ENCODE results near the gene PTGER2.

PTGER2 gene, protein sequence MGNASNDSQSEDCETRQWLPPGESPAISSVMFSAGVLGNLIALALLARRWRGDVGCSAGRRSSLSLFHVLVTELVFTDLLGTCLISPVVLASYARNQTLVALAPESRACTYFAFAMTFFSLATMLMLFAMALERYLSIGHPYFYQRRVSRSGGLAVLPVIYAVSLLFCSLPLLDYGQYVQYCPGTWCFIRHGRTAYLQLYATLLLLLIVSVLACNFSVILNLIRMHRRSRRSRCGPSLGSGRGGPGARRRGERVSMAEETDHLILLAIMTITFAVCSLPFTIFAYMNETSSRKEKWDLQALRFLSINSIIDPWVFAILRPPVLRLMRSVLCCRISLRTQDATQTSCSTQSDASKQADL

DNA sequence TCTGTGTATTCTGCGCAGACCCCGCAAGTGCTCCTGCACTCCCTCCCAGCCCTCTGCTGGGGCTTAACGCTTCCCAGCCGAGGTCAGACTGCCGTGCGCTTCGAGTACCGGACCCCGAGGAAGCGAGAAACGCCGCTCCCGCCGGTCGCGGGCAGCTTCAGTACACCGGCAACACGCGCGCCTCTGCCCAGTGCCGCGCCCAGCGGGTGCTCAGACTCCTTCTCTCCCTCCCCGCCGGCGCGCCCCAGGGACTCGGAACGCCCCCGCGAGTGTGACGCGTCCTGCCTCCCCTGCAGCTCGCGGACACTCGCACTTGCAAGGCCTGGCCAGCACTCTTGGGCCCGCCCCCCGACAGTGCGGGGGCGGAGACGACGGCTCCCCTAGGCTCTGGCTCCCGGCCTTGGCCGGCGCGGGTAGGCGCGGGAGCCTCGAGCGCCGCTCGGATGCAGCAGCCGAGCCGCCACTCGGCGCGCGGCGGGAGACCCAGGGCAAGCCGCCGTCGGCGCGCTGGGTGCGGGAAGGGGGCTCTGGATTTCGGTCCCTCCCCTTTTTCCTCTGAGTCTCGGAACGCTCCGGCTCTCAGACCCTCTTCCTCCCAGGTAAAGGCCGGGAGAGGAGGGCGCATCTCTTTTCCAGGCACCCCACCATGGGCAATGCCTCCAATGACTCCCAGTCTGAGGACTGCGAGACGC, at the start of gene PTGER2:
PTGER2 (plus strand) TSS at position 410 of the 692 bp plus-strand sequence; CDS start at position 647, 237 bp downstream.
- peak; percentile 19 for DNase-seq

DNA sequence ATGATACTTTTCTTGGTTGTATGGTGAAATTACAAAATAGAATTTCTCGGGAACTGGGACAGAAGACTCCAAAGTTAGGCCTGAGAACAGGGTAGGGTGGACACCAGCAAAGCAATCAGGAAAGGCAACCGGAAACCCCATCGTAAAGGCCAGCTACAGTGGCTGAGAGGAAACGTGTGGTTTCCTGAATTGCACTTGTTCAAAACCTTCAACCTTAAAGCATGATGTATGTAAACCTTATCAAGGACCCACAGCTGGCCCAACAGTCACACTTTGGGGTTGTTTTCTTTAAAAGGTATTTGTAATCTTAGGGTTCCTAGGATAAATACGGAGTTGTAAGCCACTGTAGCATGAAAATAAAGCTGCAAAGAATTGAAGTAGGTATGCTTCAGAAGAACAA, 48.9 kb upstream of the PTGER2 start:
- no peak for DNase-seq

DNA sequence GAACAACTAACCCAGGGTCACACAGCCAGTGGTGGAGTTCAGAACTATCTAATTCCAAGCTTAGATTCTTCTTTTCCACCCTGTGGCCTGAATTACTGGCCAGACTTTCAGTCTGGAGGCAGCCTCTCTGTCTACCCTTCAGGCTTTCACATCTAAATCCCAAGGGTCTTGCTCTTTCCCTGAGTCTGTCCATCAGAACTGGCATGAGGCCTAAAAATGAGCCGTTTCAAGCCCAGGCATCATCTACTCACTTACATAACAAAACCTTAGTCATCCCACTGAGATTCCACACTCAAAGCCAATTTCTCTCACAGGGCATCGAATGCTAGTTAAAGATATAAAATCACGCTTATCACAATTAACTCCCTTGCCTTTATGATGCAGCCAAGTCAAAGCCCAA, 47.9 kb upstream of the PTGER2 start:
- no peak for DNase-seq

DNA sequence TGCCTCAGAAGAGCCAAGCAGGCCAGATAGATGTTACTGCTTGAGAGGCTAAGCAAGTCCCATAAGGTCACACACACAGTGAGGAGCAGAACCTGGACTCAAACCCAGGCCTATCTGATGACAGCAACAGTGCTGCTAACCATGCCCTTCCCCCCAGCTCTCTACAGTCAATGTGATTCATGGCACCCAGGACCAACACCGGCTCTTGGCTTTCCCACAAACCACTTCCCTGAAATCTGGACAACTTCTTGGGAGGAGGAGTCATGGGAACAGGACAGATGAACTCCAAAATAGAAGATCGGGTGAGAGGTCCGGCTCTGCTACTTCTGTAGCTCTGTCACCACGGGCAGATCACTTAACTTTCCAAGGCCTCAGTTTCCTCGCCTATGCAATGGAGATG, 47.3 kb upstream of the PTGER2 start:
- no peak for DNase-seq

DNA sequence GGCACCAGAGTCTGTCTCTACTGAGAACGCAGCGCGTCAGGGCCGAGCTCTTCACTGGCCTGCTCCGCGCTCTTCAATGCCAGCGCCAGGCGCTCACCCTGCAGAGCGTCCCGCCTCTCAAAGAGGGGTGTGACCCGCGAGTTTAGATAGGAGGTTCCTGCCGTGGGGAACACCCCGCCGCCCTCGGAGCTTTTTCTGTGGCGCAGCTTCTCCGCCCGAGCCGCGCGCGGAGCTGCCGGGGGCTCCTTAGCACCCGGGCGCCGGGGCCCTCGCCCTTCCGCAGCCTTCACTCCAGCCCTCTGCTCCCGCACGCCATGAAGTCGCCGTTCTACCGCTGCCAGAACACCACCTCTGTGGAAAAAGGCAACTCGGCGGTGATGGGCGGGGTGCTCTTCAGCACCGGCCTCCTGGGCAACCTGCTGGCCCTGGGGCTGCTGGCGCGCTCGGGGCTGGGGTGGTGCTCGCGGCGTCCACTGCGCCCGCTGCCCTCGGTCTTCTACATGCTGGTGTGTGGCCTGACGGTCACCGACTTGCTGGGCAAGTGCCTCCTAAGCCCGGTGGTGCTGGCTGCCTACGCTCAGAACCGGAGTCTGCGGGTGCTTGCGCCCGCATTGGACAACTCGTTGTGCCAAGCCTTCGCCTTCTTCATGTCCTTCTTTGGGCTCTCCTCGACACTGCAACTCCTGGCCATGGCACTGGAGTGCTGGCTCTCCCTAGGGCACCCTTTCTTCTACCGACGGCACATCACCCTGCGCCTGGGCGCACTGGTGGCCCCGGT, 46.4 kb upstream of the PTGER2 start, which contains the start of gene PTGDR:
PTGDR (plus strand) TSS at position 198 of the 778 bp plus-strand sequence; CDS start at position 315, 117 bp downstream.
- no peak for DNase-seq

DNA sequence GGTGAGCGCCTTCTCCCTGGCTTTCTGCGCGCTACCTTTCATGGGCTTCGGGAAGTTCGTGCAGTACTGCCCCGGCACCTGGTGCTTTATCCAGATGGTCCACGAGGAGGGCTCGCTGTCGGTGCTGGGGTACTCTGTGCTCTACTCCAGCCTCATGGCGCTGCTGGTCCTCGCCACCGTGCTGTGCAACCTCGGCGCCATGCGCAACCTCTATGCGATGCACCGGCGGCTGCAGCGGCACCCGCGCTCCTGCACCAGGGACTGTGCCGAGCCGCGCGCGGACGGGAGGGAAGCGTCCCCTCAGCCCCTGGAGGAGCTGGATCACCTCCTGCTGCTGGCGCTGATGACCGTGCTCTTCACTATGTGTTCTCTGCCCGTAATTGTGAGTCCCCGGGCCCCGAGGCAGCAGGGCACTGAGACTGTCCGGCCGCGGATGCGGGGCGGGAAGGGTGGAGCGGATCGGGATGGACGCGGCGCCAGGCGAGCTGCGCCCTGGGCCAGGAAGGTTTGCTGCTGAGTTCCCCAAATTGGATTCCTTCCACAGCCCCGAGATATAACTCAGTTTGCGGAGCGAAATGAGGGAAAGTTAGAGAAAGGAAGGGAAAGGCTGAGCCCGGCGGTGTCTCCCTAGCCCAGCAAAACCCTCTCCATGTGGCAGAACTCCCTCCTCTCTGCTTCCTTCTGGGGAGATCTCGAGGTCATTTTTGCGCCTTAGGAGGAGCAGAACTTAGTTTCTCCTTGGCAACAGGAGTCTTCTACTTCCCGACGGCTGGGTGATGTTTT, 45.6 kb upstream of the PTGER2 start:
- no peak for DNase-seq

DNA sequence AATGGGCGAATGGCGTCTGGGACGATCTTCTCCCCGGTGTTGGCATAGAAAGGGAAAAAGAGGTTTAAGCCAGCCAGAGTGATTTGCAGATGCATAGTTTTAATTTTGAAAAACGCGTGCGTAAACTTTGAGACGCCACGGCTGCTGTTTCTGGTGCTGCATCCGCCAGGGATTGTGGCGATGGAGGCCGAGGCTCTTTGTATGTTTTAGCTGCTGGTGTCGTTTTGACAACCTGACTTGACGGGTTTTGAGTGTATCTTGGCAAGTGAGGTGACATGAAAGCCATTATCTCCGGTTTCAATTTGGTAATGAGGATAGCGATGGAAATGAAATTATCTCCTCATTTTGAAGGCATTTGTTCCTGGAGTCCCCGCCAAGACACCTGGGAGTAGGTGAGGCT, 45.0 kb upstream of the PTGER2 start:
- no peak for DNase-seq

DNA sequence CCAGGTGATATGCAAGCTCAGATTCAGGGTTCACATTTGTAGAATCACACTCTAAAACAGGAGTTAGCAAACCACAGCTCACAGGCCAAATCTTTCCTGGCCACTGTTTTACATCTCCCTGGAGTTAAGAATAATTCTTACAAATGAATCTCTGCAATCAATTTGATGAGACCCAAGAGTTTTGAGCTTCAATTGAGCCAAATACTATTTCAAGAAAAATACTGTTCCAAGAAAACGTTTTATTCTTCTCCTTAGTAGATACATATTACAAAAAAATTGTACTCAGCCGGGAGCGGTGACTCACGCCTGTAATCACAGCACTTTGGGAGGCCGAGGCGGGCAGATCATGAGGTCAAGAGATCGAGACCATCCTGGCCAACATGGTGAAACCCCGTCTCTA, 44.1 kb upstream of the PTGER2 start:
- DNase-seq, result no peak

DNA sequence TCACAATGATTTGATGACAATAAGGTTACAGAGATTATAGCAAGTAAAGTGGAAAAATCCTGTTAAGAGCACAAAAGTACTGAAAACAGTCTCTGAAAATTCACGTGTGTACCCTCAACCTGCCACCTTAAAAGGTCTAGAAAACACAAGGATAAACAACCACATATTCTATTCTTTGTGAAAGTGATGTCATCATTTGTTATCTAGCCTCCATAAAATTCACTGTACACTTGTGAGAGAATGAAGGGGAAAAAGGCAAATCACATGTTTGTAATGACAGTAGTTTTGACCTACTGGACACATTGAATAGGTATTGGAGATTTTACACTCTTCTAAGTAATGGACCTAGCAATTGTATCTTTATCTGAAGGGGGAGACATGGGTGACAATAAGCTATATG, 42.6 kb upstream of the PTGER2 start:
- DNase-seq, result no peak

DNA sequence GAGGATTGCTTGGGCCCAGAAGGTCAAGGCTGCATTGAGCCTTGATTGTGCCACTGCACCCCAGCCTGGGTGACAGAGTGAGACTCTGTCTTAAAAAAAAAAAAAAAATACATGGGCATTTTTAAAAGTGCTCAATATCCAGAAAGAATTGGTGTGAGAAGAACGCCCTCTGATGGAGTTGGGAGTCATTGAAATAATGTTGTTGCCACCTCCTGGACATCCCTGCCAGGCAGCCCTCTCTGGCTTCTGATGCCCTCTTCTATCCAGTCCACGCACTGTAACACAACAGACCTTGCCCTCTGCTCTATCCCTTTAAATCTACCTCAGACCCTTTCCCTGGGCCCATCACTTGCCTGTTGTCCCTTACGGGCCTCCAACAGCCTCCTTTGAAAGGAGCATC, 41.7 kb upstream of the PTGER2 start:
- DNase-seq, result no peak

DNA sequence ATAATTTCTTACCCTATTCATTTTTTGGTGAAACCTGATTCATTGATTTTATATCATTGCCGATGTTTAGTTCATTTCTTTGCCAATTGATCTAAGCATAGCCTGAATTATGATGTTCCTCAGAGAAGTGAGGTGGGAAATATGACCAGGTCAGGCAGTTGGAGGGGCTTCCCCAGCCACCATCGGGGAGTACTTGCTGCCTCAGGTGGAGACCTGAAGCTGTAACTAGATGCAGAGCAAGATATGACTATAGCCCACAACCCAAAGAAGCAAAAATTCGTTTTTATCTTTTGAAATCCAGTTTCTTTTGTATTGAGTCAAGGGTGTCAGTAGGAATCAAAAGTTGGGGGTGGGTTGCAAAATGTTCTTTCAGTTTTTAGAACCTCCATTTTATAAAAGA, 38.7 kb upstream of the PTGER2 start:
- no peak for DNase-seq

DNA sequence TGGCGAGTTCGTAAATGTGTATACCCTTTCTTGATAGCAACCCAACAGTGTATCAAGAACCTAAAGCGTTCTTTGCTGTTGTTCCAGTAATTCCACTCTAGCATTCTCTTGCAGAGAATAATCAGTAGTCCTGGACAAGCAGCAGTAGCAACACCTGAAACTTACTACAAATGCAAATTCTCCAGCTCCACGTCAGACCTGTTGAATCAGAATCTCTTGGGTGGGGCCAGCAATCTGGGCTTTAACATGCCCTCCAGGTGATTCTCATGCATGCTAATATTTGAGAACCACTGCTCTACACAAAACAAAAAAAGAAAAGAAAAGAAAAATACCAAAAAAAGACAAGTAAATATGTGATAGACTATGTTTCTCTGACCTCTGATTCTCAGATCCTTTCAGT, 36.6 kb upstream of the PTGER2 start:
- DNase-seq, result no peak

DNA sequence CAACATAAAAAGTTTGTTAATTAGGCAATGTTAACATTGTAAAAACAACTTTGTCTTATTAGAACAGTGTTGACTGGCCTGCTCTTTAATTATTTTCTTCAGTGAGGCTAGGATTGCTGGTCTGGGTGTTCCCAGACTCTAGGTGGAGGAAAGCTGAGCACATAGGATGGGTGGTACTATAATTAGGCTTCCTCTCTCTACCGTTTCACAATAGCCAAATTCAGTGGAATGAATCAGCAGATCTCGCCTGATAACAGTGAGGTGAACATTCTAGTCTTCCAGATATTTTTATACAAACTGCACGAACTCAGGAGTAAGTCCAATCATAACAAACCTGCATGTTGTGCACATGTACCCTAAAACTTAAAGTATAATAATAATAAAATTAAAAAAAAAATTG, 34.7 kb upstream of the PTGER2 start:
- DNase-seq, result no peak

DNA sequence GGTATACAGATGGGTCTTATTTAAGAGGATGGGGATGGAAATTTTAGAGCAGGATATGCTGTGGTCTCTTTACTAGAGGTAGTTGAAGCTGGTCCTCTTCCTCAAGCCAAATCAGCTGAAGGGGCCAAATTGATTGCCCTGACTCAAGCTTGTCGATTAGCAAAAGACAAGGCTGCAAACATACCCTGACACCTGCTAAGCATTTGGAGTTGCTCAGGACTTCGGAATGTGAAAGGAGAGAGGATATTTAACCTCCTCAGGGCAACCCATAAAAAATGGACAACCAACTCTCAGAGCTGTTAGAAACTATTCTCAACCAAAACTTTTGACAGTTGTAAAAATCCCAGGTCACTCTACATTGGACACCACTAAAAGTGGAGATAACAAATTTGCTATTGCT, 31.0 kb upstream of the PTGER2 start:
- DNase-seq, result no peak

DNA sequence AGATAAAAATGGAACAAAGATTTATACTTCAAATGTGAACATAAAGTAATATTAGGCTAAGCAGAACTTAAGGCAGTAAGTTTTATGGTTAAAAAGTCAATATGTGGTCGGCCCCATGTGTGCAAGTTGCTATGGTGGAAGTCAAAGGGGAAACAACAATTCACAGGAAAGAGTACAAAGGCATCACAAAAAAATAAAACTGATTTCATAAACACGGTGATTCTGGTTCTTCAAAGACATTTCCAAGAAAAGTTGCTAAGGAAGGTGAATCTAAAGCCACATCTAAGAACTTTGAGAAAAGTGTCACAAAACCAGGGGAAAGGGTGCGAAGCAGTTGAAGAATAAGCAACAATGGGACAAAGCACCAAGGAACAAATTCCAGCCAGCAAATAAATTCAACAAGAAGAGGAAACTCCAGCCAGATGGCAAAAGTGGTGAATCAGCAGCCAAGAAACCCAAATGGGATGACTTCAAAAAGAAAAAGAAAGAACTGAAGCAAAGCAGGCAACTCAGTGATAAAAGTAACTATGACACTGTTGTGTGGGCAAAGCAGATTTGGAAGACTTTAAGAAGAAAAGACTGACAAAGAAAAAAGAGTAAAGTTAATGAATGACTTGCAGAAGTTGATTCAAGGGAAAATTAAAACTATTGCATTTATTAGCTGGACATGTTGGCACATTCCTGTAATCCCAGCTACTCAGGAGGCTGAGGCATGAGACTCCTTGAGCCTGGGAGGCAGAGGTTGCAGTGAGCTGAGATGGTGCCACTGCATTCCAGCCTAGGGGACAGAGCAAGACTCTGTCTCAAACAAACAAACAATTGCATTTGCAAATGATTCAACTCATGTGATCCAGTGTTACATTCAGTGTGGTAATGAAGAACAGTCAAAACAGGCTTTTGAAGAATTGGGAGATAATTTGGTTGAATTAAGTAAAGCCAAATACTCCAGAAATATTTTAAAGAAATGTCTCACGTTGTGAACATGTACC, 27.2 kb upstream of the PTGER2 start:
- no peak for DNase-seq

DNA sequence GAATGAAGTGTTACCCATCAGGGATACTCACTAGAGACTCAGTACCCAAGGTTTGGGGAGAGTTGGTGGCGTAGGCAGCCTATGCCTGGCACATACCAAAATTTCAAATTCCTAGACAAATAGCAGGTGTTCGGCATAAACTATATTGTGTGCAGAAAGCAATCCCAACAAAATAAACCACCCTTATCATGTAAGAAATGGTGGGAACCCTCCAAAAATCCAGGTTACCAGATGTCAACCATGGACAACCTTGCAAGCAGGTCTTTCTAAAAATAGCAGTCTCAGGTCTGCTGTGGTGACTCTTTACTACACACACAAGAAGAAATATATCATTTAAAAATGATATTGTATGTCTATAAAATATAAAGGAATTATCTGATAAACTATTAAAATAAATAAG, 17.7 kb upstream of the PTGER2 start:
- DNase-seq, result no peak

DNA sequence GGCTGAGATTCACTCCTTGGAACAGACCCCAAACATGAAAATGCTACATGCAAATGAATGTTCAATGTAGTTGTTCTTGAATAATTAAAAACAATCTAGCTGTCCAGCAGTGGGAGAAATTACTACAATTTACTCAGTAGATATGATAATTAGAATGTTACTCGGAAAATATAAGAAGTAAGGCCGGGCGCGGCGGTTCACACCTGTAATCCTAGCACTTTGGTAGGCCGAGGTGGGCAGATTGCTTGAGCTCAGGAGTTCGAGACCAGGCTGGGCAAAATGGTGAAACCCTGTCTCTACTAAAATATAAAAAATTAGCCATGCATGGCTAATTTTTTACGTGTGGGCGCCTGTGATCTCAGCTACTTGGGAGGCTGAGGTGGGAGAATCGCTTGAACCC, 15.3 kb upstream of the PTGER2 start:
- no peak for DNase-seq

DNA sequence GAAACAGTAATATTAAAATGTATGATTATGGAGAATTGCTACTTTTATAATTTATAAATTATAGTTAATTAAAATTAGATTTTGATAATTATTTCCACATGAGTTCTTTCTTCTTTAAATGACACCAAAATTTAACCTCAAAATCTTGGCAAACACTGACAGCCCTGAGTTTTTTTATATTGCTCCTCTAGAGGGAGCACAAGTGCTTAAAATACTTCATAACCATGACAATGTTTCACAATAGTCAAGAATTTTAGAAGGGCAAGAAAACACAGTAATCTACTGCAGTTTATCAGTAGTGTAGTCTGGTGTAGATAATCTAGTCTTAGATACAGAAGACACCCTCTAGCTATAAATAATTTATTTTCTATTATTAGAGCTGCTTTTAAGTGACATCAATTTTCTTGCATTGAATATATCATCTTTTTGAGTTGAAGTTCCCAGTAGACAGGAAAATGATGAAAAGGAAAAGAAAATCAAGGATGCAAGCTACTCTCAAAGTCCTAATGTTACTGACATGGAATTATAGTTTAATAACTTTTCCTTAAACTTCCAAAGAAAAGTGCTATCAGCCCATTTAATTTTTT, 14.3 kb upstream of the PTGER2 start:
- no peak for DNase-seq

DNA sequence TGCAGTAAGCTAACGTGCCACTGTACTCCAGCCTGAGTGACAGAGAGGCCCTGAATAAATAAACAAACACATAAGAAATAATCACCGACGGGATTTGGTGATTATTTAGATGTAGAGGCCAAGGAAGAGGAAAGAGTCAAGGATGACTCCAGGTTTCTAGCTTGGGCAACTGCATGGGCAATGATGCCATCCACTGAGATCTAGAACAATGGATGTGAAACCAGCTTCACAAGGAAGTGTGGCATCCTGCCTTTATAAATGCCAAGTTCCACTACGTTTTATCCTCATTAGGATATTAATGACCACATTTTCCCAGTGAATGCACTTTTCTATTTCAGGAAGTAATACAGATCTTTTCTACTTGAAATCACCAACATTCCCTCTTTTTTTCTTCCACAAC, 10.9 kb upstream of the PTGER2 start:
- DNase-seq, result no peak

DNA sequence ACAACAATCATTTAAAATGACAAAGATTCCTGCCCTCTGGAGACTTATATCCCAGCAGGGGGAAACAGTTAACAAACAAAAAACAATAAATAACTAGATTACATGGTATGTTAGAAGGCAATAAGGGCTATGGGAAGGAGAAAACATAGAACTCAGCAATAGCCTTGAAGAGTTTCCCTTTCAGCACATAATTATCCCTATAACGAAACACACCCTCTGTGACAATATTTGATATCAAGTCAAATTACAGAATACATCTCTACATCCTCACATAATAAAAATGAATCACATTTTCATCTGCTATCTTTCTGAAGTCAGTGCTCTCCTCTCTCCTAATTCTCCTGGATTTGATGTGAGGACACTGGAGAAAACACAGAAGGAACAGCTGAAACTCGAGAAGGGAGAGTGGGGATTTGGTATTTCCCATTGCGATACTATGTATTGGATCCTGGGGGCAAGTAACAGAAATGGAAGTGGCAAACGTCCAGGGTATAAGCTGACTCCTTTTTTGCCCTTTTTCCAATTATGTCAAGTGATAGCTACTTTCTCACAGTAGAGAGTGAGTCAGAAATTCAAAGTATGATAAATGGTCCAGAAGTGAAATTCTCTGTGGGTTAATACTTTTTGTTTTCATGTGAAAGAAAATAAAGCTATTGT, 9.7 kb upstream of the PTGER2 start:
- no peak for DNase-seq

DNA sequence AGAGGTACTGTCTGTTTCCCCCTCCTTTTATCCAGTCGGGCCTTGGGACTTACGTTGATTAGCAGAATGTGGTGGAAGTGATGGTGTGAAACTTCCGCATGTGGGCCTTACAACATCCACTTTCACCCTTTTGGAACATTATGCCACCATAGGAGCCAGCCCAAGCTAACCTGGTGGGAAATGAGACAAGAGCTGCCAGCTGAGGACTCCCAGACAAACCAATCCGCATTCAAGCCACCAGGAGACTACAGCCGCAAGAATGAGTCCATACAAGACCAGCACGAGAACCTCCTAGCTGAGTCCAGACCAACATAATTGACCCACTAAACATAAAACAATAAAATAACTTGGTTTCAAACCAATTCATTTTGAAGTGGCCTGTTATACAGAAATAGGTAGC, 9.1 kb upstream of the PTGER2 start:
- no peak for DNase-seq
